ENCODE results near the gene TARS3. TPM values are rescaled to one million over a fixed set of nuclear protein-coding genes. Genes with fewer than 3 reads are reported as not detected.
"Not testable (repeated sequence)": the region's sequence is repeated elsewhere in the genome, so short reads cannot be mapped to it uniquely, and the experiment has no call there.

The TARS3 gene
- total RNA-seq, 6 experiments from 2014 or later = 4.5 to 9.4 (median 5.3) TPM

GRCh38 chr15:101633356-101633755 lies 90.9 kb downstream of the TARS3 start:
- 91% methylated on average over 3 of the region's 3 CpGs for WGBS (ENCODE audit: insufficient coverage, low coverage, low lambda C conversion rate, missing lambda C conversion rate)
- H3K27ac ChIP-seq = no peak overlapping the region
- no peak for ATAC-seq
- intact Hi-C loops (cut with DNase I) = no loop called here
- no peak overlapping the region for H3K4me3 ChIP-seq
- DNase-seq = no peak
- H3K36me3 ChIP-seq = no peaks in the 10 kb centered on the region
- TF ChIP-seq POLR2A (IDR thresholded peaks at IDR 0.05) = no peak
- no peak for TF ChIP-seq CTCF (IDR thresholded peaks at IDR 0.05)
- no peaks in the 10 kb centered on the region for H3K27me3 ChIP-seq
- no peaks in the 10 kb centered on the region for H3K9me3 ChIP-seq
- H3K4me1 ChIP-seq = peaks cover 0 to 10% (median 3%) of the 10 kb centered on the region in 4 donors

- H3K4me3 ChIP-seq; H3K27ac ChIP-seq; DNase-seq; H3K27me3 ChIP-seq; H3K9me3 ChIP-seq; H3K4me1 ChIP-seq; intact Hi-C loops (cut with DNase I); H3K36me3 ChIP-seq; ATAC-seq: not testable (repeated sequence)
- WGBS (ENCODE audit: insufficient coverage, low coverage, low lambda C conversion rate, missing lambda C conversion rate) = no CpG with 5 or more reads among the region's 15 CpGs
Observed at GRCh38 chr15:101626729-101627128, 97.5 kb downstream of the TARS3 start.

- H3K36me3 ChIP-seq = no peaks in the 10 kb centered on the region
- no peak overlapping the region for H3K27ac ChIP-seq
- H3K9me3 ChIP-seq = no peaks in the 10 kb centered on the region
- H3K27me3 ChIP-seq = no peaks in the 10 kb centered on the region
- H3K4me1 ChIP-seq = no peaks in the 10 kb centered on the region
- ATAC-seq (peak in 1 of 4 donors; percentile 51), DNase-seq (no peak)
- no peak for TF ChIP-seq POLR2A (IDR thresholded peaks at IDR 0.05)
- no peak for TF ChIP-seq CTCF (IDR thresholded peaks at IDR 0.05)
- intact Hi-C loops (cut with DNase I) = no loop called here
- no peak overlapping the region for H3K4me3 ChIP-seq
- 100% methylated on average over 1 of the region's 1 CpG for WGBS (ENCODE audit: insufficient coverage, low coverage, low lambda C conversion rate, missing lambda C conversion rate)
Observed at GRCh38 chr15:101625980-101626379, 98.3 kb downstream of the TARS3 start.

GRCh38 chr15:101625184-101625583 lies 99.1 kb downstream of the TARS3 start:
- no peak overlapping the region for H3K4me3 ChIP-seq
- no peaks in the 10 kb centered on the region for H3K27me3 ChIP-seq
- no peaks in the 10 kb centered on the region for H3K36me3 ChIP-seq
- H3K9me3 ChIP-seq = no peaks in the 10 kb centered on the region
- no peak overlapping the region for H3K27ac ChIP-seq
- TF ChIP-seq CTCF (IDR thresholded peaks at IDR 0.05) (no peak), POLR2A (IDR thresholded peaks at IDR 0.05) (no peak)
- no peaks in the 10 kb centered on the region for H3K4me1 ChIP-seq
- intact Hi-C loops (cut with DNase I) = no loop called here
- 100% methylated on average over 1 of the region's 1 CpG for WGBS (ENCODE audit: insufficient coverage, low coverage, low lambda C conversion rate, missing lambda C conversion rate)
- DNase-seq (no peak), ATAC-seq (no peak)

- 91% methylated on average over 5 of the region's 6 CpGs for WGBS (ENCODE audit: insufficient coverage, low coverage, low lambda C conversion rate, missing lambda C conversion rate)
- Histone ChIP-seq H3K27me3 (no peaks in the 10 kb centered on the region), H3K9me3 (no peaks in the 10 kb centered on the region), H3K27ac (no peak overlapping the region), H3K36me3 (no peaks in the 10 kb centered on the region), H3K4me1 (no peaks in the 10 kb centered on the region), H3K4me3 (no peak overlapping the region)
- DNase-seq (no peak), ATAC-seq (no peak)
- TF ChIP-seq POLR2A (IDR thresholded peaks at IDR 0.05) (no peak), CTCF (IDR thresholded peaks at IDR 0.05) (no peak)
- intact Hi-C loops (cut with DNase I) = no loop called here
Observed at GRCh38 chr15:101623367-101624304, 100.6 kb downstream of the TARS3 start.

All from right lobe of liver (tissue), 6 donors.